Calu3 (cell line): Measurements from ENCODE around the gene MOV10. TPM values are rescaled to one million over a fixed set of nuclear protein-coding genes. Genes with fewer than 3 reads are reported as not detected.
A peak's percentile ranks its signal among the peaks of the same experiment; 100 is the strongest.

ENCODE experiments used
- BruUV-seq: library from RNA; stranded (reverse); fragments of 400-500 nt; replicated peaks from 2 replicates; lab custom pipeline; 2021; lab: Mats Ljungman, UMichigan
- CTCF ChIA-PET: fragments of 300-600 bp; sonication (Branson Sonifier 250); formaldehyde crosslinking; loops from one replicate; lab custom pipeline; 2022; ENCODE audit warnings: antibody characterized with exemption; lab: Charles Lee
- DNase-seq: peaks from one replicate; pipeline ENCODE4 v3.0.0; 2022
- H3K27ac Mint-ChIP-seq: one replicate; pipeline ENCODE4 v1.8.0; 2022; ENCODE audit warnings: mixed read lengths; ENCODE audit not compliant: unreplicated experiment
- H3K27me3 Mint-ChIP-seq: one replicate; pipeline ENCODE4 v1.8.0; 2022; ENCODE audit warnings: mixed read lengths; ENCODE audit not compliant: unreplicated experiment
- H3K36me3 Mint-ChIP-seq: one replicate; pipeline ENCODE4 v1.8.0; 2022; ENCODE audit warnings: mild to moderate bottlenecking, moderate library complexity, mixed read lengths; ENCODE audit not compliant: insufficient read depth, unreplicated experiment
- H3K4me1 Mint-ChIP-seq: one replicate; pipeline ENCODE4 v1.8.0; 2022; ENCODE audit warnings: mild to moderate bottlenecking, low read depth, mixed read lengths; ENCODE audit not compliant: unreplicated experiment
- H3K4me3 Mint-ChIP-seq: one replicate; pipeline ENCODE4 v1.8.0; 2022; ENCODE audit warnings: mild to moderate bottlenecking, low read depth, moderate library complexity, mixed read lengths; ENCODE audit not compliant: unreplicated experiment
- H3K9me3 Mint-ChIP-seq: one replicate; pipeline ENCODE4 v1.8.0; 2022; ENCODE audit warnings: low read depth, mixed read lengths; ENCODE audit not compliant: unreplicated experiment
- intact Hi-C: fragments of 100-400 bp; cut with micrococcal nuclease; formaldehyde crosslinking; loops from one replicate; pipeline ENCODE4 v1.10.0; 2022; ENCODE audit not compliant: unreplicated experiment
- total RNA-seq: library from RNA; stranded (reverse); gene quantifications from 2 replicates; pipeline ENCODE4 v1.2.3, GENCODE V29; 2022
- TF ChIP-seq, protein P1 (sequence below): fragments of 200-600 bp; IDR thresholded peaks from one replicate; pipeline ENCODE4 v1.8.0; 2022; ENCODE audit warnings: antibody characterized with exemption; ENCODE audit not compliant: unreplicated experiment

Gene MOV10
- total RNA-seq, 1 experiment from 2014 or later, result 71.4 TPM

DNA sequence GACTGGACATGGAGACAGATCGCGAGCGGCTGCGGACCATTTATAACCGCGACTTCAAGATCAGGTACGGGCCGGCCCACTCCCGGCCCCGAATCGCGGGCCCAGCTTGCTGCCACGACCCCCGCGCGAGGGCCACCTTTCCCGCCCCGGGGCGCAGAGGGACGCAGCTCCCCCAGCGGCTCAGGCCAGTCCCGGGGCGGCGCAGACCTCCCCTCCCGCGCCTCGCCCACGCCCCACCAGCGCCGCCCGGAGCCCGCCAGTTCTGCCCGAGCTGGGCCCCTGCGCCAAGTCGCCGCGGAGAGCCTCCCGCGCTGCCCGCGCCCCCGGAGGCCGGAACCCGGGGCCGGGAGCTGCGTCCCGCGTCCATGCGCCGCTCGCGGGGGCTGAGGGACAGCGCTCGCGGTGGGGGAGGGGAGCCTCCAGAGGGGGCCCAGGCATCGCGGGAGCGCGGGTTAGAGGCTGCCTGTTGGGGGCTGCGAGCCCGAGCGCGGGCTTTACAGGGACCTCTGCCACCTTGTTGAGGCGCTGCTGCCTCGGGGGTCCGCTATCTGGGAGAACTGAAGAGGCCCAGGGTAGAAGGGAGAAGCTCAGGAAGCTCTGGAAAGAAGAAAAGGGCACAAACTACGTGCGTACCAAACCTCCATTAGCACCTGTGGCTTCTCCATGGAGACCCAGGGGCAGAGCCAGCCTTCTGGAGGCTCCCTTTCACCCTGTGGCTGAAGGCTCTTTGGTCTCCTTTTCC is 698 bp downstream of the MOV10 start:
- no TSS peak for BruUV-seq
- peaks cover 46% of the 10 kb centered on the region for H3K36me3 Mint-ChIP-seq
- peak; percentile 54 for DNase-seq
- TF ChIP-seq, protein P1, sequence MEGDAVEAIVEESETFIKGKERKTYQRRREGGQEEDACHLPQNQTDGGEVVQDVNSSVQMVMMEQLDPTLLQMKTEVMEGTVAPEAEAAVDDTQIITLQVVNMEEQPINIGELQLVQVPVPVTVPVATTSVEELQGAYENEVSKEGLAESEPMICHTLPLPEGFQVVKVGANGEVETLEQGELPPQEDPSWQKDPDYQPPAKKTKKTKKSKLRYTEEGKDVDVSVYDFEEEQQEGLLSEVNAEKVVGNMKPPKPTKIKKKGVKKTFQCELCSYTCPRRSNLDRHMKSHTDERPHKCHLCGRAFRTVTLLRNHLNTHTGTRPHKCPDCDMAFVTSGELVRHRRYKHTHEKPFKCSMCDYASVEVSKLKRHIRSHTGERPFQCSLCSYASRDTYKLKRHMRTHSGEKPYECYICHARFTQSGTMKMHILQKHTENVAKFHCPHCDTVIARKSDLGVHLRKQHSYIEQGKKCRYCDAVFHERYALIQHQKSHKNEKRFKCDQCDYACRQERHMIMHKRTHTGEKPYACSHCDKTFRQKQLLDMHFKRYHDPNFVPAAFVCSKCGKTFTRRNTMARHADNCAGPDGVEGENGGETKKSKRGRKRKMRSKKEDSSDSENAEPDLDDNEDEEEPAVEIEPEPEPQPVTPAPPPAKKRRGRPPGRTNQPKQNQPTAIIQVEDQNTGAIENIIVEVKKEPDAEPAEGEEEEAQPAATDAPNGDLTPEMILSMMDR, result no peak
- intact Hi-C loops, result no loop called here
- CTCF ChIA-PET, result interaction anchor here (1.0 to 2.6 kb wide), 4 partner anchors 20 to 38 kb away, joined by 3 to 10 read pairs (median 9); no protein-coding TSS in a partner anchor
- H3K27ac Mint-ChIP-seq, result peak overlapping the region; percentile 94
- H3K4me1 Mint-ChIP-seq, result peaks cover 23% of the 10 kb centered on the region
- H3K27me3 Mint-ChIP-seq, result no peaks in the 10 kb centered on the region
- H3K9me3 Mint-ChIP-seq, result no peaks in the 10 kb centered on the region
- H3K4me3 Mint-ChIP-seq, result peak overlapping the region; percentile 90

DNA sequence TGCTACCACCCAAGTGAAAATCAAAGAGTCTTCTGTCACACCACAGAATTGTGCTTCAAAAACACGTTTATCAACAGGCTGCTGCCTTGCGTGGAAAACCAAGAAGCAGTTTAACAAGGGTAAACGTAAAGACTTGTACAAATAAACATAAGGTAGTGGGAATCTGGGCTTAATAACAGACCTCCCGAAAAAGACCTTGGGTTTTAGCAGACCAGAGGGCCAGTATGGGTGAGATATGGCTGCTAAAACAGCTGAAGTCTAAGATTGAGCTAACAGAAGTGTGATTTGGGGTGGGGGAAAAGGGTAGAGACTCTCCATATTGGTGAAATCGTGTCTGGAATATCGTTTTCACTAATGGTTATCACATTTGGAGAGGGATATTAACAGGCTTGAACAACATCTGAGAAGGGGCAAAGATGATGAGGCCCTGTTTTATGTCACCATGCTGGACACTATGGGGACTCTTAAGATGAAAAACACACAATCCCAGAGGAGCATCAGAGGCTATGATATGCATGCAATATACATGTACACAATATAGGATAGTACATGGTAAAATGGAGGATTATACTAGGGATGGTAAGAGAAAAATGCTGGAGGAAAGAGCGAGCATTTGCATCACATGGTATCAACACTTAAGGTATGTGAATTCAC is 1.4 kb downstream of the MOV10 start:
- CTCF ChIA-PET, result interaction anchor here (1.8 to 2.6 kb wide), 2 partner anchors 29 to 39 kb away, joined by 8 to 10 read pairs; no protein-coding TSS in a partner anchor
- TF ChIP-seq, protein P1, result no peak

DNA sequence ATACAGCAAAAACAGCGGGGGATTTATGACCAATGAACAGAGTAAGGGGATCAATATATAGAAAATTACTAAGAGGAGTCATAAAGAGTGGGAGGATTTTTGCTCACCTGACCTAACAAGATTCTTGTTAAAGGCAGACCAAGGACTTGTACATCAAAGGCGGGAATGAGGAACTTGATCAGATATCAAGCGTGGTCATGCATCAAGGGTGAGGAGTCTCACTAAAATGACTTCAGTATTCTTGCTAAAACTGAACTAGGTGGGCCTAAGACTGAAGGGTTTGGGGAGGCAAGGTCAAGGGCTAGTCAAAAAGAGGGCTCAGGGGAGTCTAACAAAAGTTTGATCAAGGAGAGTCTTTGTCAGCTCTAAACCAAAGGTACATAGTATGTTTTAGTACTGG is 2.1 kb downstream of the MOV10 start:
- Mint-ChIP-seq H3K4me3 (peak overlapping the region; percentile 90), H3K36me3 (peaks cover 40% of the 10 kb centered on the region), H3K9me3 (no peaks in the 10 kb centered on the region), H3K27ac (no peak overlapping the region), H3K4me1 (peaks cover 23% of the 10 kb centered on the region), H3K27me3 (no peaks in the 10 kb centered on the region)
- intact Hi-C loops, result no loop called here
- BruUV-seq, result no TSS peak
- no peak for DNase-seq
- TF ChIP-seq, protein P1, result no peak
- CTCF ChIA-PET, result no interaction called here

More for the DNA sequence above, 1.4 kb downstream of the MOV10 start:
- H3K36me3 Mint-ChIP-seq, result peaks cover 40% of the 10 kb centered on the region
- H3K27ac Mint-ChIP-seq, result peak overlapping the region; percentile 31
- no peak for DNase-seq
- H3K27me3 Mint-ChIP-seq, result no peaks in the 10 kb centered on the region
- no peaks in the 10 kb centered on the region for H3K9me3 Mint-ChIP-seq
- BruUV-seq, result TSS peak; percentile 23
- peak overlapping the region; percentile 90 for H3K4me3 Mint-ChIP-seq
- intact Hi-C loops, result no loop called here
- peaks cover 23% of the 10 kb centered on the region for H3K4me1 Mint-ChIP-seq

DNA sequence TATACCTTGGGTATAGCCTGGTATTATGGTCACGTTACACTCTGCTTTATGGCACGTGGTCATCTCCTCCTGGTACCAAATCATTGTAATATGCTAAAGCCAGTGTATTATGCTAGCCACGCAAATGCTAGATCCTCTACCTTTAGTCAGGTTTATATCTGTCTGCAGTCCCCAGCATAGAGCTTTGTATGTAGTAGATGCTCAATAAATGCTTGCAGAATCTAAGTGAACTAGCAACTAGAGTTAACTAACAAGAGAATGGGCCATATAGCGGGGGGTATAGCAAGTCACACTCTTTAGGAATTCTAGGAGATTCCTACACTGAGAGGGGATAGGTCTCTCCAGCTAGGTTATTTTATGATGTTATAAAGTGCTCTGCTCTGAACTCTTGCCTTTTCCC is 3.0 kb downstream of the MOV10 start:
- Mint-ChIP-seq H3K4me1 (peaks cover 23% of the 10 kb centered on the region), H3K9me3 (no peaks in the 10 kb centered on the region), H3K27me3 (no peaks in the 10 kb centered on the region), H3K4me3 (no peak overlapping the region), H3K27ac (no peak overlapping the region), H3K36me3 (peaks cover 40% of the 10 kb centered on the region)
- no peak for DNase-seq
- TF ChIP-seq, protein P1, result no peak
- CTCF ChIA-PET, result interaction anchor here (0.6 kb wide), 1 partner anchor 283 kb away, joined by 3 read pairs; no protein-coding TSS in a partner anchor
- BruUV-seq, result no TSS peak
- intact Hi-C loops, result no loop called here
